HL-60 (cell line): ENCODE measurements around the gene OPN1MW3.
"Not testable (repeated sequence)": the region's sequence is repeated elsewhere in the genome, so short reads cannot be mapped to it uniquely, and the experiment has no call there.

ENCODE experiments used
- DNase-seq, 2 experiments: peaks; one replicate each; pipeline ENCODE4 v3.0.0-alpha.2; 2010 to 2020; ENCODE audit warnings: low read depth in 1 of 2, low spot score in 1 of 2
- H3K27ac ChIP-seq: fragments of 250-450 bp; sonication (Bioruptor Pico); replicated peaks from 2 replicates; pipeline ENCODE4 v1.5.1; 2020; ENCODE audit warnings: mild to moderate bottlenecking, moderate library complexity
- H3K27me3 ChIP-seq: fragments of 250-450 bp; sonication (Bioruptor Pico); 2 replicates; pipeline ENCODE4 v1.5.1; 2021; ENCODE audit warnings: mild to moderate bottlenecking, moderate library complexity; ENCODE audit not compliant: insufficient read depth, poor library complexity, severe bottlenecking
- H3K4me3 ChIP-seq: replicated peaks from 2 replicates; pipeline ENCODE4 v1.5.1; 2011; ENCODE audit warnings: mild to moderate bottlenecking, control low read depth, low read length; ENCODE audit not compliant: insufficient read depth
- long read RNA-seq: library from polyadenylated mRNA; unstranded; transcript quantifications from one replicate; pipeline ENCODE4 v2.0.0, GENCODE V29; 2020

The OPN1MW3 gene
- long read RNA-seq: 0 reads

GRCh38 chrX:154257282-154257681, at the start of gene OPN1MW3:
OPN1MW3 (plus strand) TSS chrX:154257582; CDS start chrX:154257620, 38 bp downstream.
- not testable (repeated sequence) for H3K4me3 ChIP-seq, DNase-seq, H3K27ac ChIP-seq, H3K27me3 ChIP-seq

GRCh38 chrX:154209670-154210418, 47.5 kb upstream of the OPN1MW3 start:
- DNase-seq, H3K27me3 ChIP-seq, H3K4me3 ChIP-seq, H3K27ac ChIP-seq: not testable (repeated sequence)

- H3K27ac ChIP-seq, H3K27me3 ChIP-seq, H3K4me3 ChIP-seq, DNase-seq: not testable (repeated sequence)
Observed at GRCh38 chrX:154211057-154211456, 46.3 kb upstream of the OPN1MW3 start.

- DNase-seq, H3K27ac ChIP-seq, H3K27me3 ChIP-seq, H3K4me3 ChIP-seq: not testable (repeated sequence)
Observed at GRCh38 chrX:154211499-154211898, 45.9 kb upstream of the OPN1MW3 start.

GRCh38 chrX:154219456-154219855, 37.9 kb upstream of the OPN1MW3 start, which contains the start of gene OPN1MW2:
OPN1MW2 (plus strand) TSS chrX:154219756; CDS start chrX:154219816, 60 bp downstream.
- not testable (repeated sequence) for DNase-seq, H3K27me3 ChIP-seq, H3K27ac ChIP-seq, H3K4me3 ChIP-seq

GRCh38 chrX:154225292-154225691, 32.1 kb upstream of the OPN1MW3 start:
- not testable (repeated sequence) for H3K27ac ChIP-seq, DNase-seq, H3K27me3 ChIP-seq, H3K4me3 ChIP-seq

- not testable (repeated sequence) for DNase-seq, H3K27me3 ChIP-seq, H3K4me3 ChIP-seq
Observed at GRCh38 chrX:154226706-154227105, 30.7 kb upstream of the OPN1MW3 start.

GRCh38 chrX:154231443-154231842, 25.9 kb upstream of the OPN1MW3 start:
- H3K4me3 ChIP-seq, DNase-seq, H3K27ac ChIP-seq, H3K27me3 ChIP-seq: not testable (repeated sequence)

More at GRCh38 chrX:154226706-154227105, 30.7 kb upstream of the OPN1MW3 start:
- H3K27ac ChIP-seq: not testable (repeated sequence)

GRCh38 chrX:154233620-154234019, 23.8 kb upstream of the OPN1MW3 start:
- not testable (repeated sequence) for H3K27me3 ChIP-seq, H3K4me3 ChIP-seq, DNase-seq, H3K27ac ChIP-seq

GRCh38 chrX:154238939-154239559, 18.3 kb upstream of the OPN1MW3 start:
- H3K27ac ChIP-seq, H3K27me3 ChIP-seq, H3K4me3 ChIP-seq, DNase-seq: not testable (repeated sequence)

GRCh38 chrX:154239982-154240503, 17.3 kb upstream of the OPN1MW3 start:
- H3K27me3 ChIP-seq, H3K27ac ChIP-seq, H3K4me3 ChIP-seq: not testable (repeated sequence)
- DNase-seq: peak in 1 of 2 experiments; percentile 3

GRCh38 chrX:154247377-154248045, 9.9 kb upstream of the OPN1MW3 start:
- not testable (repeated sequence) for H3K27me3 ChIP-seq, DNase-seq, H3K4me3 ChIP-seq, H3K27ac ChIP-seq

GRCh38 chrX:154248076-154248475, 9.3 kb upstream of the OPN1MW3 start:
- not testable (repeated sequence) for H3K27ac ChIP-seq, H3K4me3 ChIP-seq, DNase-seq, H3K27me3 ChIP-seq

- not testable (repeated sequence) for H3K27ac ChIP-seq, DNase-seq, H3K27me3 ChIP-seq, H3K4me3 ChIP-seq
Observed at GRCh38 chrX:154258711-154259110, 1.3 kb downstream of the OPN1MW3 start.
